Testis (tissue), 3 donors: ENCODE data around the gene SASS6. TPM values are rescaled to one million over a fixed set of nuclear protein-coding genes. Genes with fewer than 3 reads are reported as not detected.

Experiments
- DNase-seq: peaks from one replicate; pipeline ENCODE4 v3.0.0-alpha.2; 2019
- H3K27ac ChIP-seq, 2 donors: fragments of 200-600 bp; sonication (generic); one replicate each; pipeline ENCODE4 v1.5.1; 2019
- H3K27me3 ChIP-seq: fragments of 200-600 bp; sonication (generic); one replicate; pipeline ENCODE4 v1.5.1; 2019
- H3K36me3 ChIP-seq: fragments of 200-600 bp; sonication (generic); one replicate; pipeline ENCODE4 v1.5.1; 2017; ENCODE audit warnings: low read depth; ENCODE audit errors: missing control alignments
- H3K4me1 ChIP-seq: fragments of 200-600 bp; sonication (generic); one replicate; pipeline ENCODE4 v1.5.1; 2019
- H3K4me3 ChIP-seq, 2 donors: fragments of 200-600 bp; sonication (generic); one replicate each; pipeline ENCODE4 v1.5.1; 2017 to 2019
- H3K9me3 ChIP-seq: fragments of 200-600 bp; sonication (generic); one replicate; pipeline ENCODE4 v1.5.1; 2017
- POLR2A ChIP-seq: fragments of 450-650 bp; IDR thresholded peaks from one replicate; pipeline ENCODE4 v1.6.1; 2017; ENCODE audit warnings: antibody characterized with exemption, mild to moderate bottlenecking, moderate library complexity
- WGBS, 2 donors: methylation state at CpG; one replicate each; pipeline ENCODE4 v1.1.5; 2018; 5-methylcytosine and 5-hydroxymethylcytosine counted together
- intact Hi-C: fragments of 100-400 bp; cut with DNase I; formaldehyde crosslinking; loops from one replicate; pipeline ENCODE4 v1.15.1; 2023; ENCODE audit warnings: low total_unique reads
- polyA plus RNA-seq: library from polyadenylated mRNA; stranded (reverse); fragments of 350-450 nt; fragmentation: Illumina TruSeq; extraction: RNeasy Lipid Tissue Mini Kit (QIAGEN cat#74804); gene quantifications from one replicate; pipeline ENCODE4 v1.2.3, GENCODE V29; 2014; ENCODE audit warnings: low read depth, low replicate concordance; ENCODE audit not compliant: insufficient read depth
- total RNA-seq, 2 donors: library from RNA; depleted of rRNA; stranded (reverse); fragments of >200 nt; gene quantifications; one replicate each; pipeline ENCODE4 v1.2.3, GENCODE V29; 2016
- TF ChIP-seq, protein P1 (sequence below), 3 experiments: fragments of 450-650 bp in 2 of 3; fragments of 200-600 bp in 1 of 3; sonication (generic) in 1 of 3; IDR thresholded peaks; one replicate each; pipeline ENCODE4 v1.5.1; 2016 to 2019; ENCODE audit warnings: antibody characterized with exemption in 3 of 3, mild to moderate bottlenecking in 2 of 3, moderate library complexity in 1 of 3

SASS6 gene
- total and polyA plus RNA-seq, 3 donors from 2014 or later, result 5.4 to 13.4 (median 9.5) TPM

DNA sequence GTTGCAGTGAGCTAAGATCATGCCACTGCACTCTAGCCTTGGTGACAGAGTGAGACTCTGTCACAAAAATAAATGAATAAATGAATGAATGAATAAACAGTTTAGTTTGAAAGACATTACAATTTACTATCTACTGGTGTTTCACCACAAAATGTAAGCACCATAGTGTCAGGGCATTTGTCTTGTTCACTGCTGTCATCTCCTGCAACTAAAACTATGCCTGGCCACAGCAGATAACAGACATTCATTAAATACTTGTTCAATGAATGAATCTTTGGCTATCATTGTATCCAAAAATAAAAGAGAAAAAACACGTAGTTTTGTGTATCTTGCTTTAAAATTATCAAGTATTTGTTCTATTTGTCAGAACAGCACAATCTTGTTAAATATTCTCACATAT is 32.5 kb downstream of the SASS6 start:
- H3K4me3 ChIP-seq, result no peak overlapping the region
- no peak for DNase-seq
- no peak for TF ChIP-seq POLR2A
- TF ChIP-seq, protein P1, sequence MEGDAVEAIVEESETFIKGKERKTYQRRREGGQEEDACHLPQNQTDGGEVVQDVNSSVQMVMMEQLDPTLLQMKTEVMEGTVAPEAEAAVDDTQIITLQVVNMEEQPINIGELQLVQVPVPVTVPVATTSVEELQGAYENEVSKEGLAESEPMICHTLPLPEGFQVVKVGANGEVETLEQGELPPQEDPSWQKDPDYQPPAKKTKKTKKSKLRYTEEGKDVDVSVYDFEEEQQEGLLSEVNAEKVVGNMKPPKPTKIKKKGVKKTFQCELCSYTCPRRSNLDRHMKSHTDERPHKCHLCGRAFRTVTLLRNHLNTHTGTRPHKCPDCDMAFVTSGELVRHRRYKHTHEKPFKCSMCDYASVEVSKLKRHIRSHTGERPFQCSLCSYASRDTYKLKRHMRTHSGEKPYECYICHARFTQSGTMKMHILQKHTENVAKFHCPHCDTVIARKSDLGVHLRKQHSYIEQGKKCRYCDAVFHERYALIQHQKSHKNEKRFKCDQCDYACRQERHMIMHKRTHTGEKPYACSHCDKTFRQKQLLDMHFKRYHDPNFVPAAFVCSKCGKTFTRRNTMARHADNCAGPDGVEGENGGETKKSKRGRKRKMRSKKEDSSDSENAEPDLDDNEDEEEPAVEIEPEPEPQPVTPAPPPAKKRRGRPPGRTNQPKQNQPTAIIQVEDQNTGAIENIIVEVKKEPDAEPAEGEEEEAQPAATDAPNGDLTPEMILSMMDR (IDR thresholded peaks at IDR 0.05), result no peak
- no peak overlapping the region for H3K27ac ChIP-seq
- H3K27me3 ChIP-seq, result no peaks in the 10 kb centered on the region
- no peaks in the 10 kb centered on the region for H3K36me3 ChIP-seq
- H3K9me3 ChIP-seq, result no peaks in the 10 kb centered on the region
- no peaks in the 10 kb centered on the region for H3K4me1 ChIP-seq
- WGBS, 2 donors, result 45 to 58% methylated on average over 1 of the region's 1 CpG
- intact Hi-C loops, result no loop called here

GRCh38 chr1:100090471-100090870 is 42.3 kb downstream of the SASS6 start:
- no peak for DNase-seq
- no peaks in the 10 kb centered on the region for H3K9me3 ChIP-seq
- no peaks in the 10 kb centered on the region for H3K36me3 ChIP-seq
- no peak overlapping the region for H3K27ac ChIP-seq
- intact Hi-C loops, result no loop called here
- TF ChIP-seq, protein P1 (IDR thresholded peaks at IDR 0.05), result no peak
- TF ChIP-seq POLR2A, result no peak
- H3K27me3 ChIP-seq, result no peaks in the 10 kb centered on the region
- no peak overlapping the region for H3K4me3 ChIP-seq
- WGBS, 2 donors, result 90 to 94% methylated on average over 3 of the region's 3 CpGs
- H3K4me1 ChIP-seq, result no peaks in the 10 kb centered on the region

DNA sequence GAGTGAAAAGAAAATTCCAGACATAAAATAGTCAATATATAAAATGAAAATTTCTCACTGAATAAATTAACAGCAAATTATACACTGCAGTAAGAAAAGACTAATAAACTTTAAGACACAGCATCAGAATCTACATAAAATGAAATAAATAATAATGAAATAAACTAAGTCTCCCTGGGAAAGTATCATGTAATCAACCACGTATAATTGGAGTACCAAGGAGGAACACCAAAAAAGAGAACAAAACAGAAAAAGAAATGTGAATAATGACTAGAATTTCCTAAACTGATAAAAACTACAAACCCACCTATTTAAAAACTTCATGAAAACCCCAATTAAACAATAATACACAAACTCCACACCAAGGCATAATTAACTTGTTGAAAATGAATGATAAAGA is 43.6 kb downstream of the SASS6 start:
- no peak overlapping the region for H3K27ac ChIP-seq
- no peaks in the 10 kb centered on the region for H3K36me3 ChIP-seq
- H3K4me3 ChIP-seq, result no peak overlapping the region
- no peaks in the 10 kb centered on the region for H3K4me1 ChIP-seq
- DNase-seq, result no peak
- no peaks in the 10 kb centered on the region for H3K9me3 ChIP-seq
- TF ChIP-seq, protein P1 (IDR thresholded peaks at IDR 0.05), result no peak
- TF ChIP-seq POLR2A, result no peak
- intact Hi-C loops, result no loop called here
- 78 to 96% methylated on average over 1 of the region's 1 CpG for WGBS, 2 donors
- no peaks in the 10 kb centered on the region for H3K27me3 ChIP-seq

- no peaks in the 10 kb centered on the region for H3K27me3 ChIP-seq
- no peaks in the 10 kb centered on the region for H3K4me1 ChIP-seq
- WGBS, 2 donors, result 94 to 100% methylated on average over 1 of the region's 1 CpG
- H3K9me3 ChIP-seq, result no peaks in the 10 kb centered on the region
- no peaks in the 10 kb centered on the region for H3K36me3 ChIP-seq
- no peak overlapping the region for H3K4me3 ChIP-seq
- intact Hi-C loops, result no loop called here
- no peak for TF ChIP-seq POLR2A
- TF ChIP-seq, protein P1 (IDR thresholded peaks at IDR 0.05), result no peak
- DNase-seq, result no peak
- no peak overlapping the region for H3K27ac ChIP-seq
Measured at GRCh38 chr1:100087396-100087795, 45.3 kb downstream of the SASS6 start.

- no peak for DNase-seq
- intact Hi-C loops, result no loop called here
- H3K9me3 ChIP-seq, result no peaks in the 10 kb centered on the region
- H3K4me3 ChIP-seq, result no peak overlapping the region
- no peaks in the 10 kb centered on the region for H3K27me3 ChIP-seq
- H3K4me1 ChIP-seq, result no peaks in the 10 kb centered on the region
- H3K36me3 ChIP-seq, result no peaks in the 10 kb centered on the region
- TF ChIP-seq, protein P1 (IDR thresholded peaks at IDR 0.05), result no peak
- TF ChIP-seq POLR2A, result no peak
- 78 to 88% methylated on average over 3 of the region's 3 CpGs for WGBS, 2 donors
- H3K27ac ChIP-seq, result no peak overlapping the region
Measured at GRCh38 chr1:100080331-100080730, 52.4 kb downstream of the SASS6 start.
